IPS-18a (cell line): ENCODE measurements around the gene ANKRD33.

ENCODE experiments used
- H3K27ac ChIP-seq: one replicate; pipeline ENCODE4 v1.5.1; 2013; ENCODE audit warnings: low read length
- H3K27me3 ChIP-seq: one replicate; pipeline ENCODE4 v1.6.1; 2013; ENCODE audit warnings: mild to moderate bottlenecking, low read length; ENCODE audit not compliant: control insufficient read depth, insufficient read depth
- H3K36me3 ChIP-seq: one replicate; pipeline ENCODE4 v1.6.1; 2013; ENCODE audit warnings: low read depth, low read length; ENCODE audit not compliant: control insufficient read depth
- H3K4me1 ChIP-seq: one replicate; pipeline ENCODE4 v1.6.1; 2013; ENCODE audit warnings: low read depth, low read length; ENCODE audit not compliant: control insufficient read depth
- H3K4me3 ChIP-seq: one replicate; pipeline ENCODE4 v1.5.1; 2013; ENCODE audit warnings: low read length
- H3K9ac ChIP-seq: one replicate; pipeline ENCODE4 v1.6.1; 2013; ENCODE audit warnings: mild to moderate bottlenecking, low read length, moderate library complexity
- H3K9me3 ChIP-seq: one replicate; pipeline ENCODE4 v1.6.1; 2013; ENCODE audit warnings: low read depth, low read length; ENCODE audit not compliant: control insufficient read depth

Gene ANKRD33

GRCh38 chr12:51907856-51908425 is 20.0 kb downstream of the ANKRD33 start:
- no peak overlapping the region for H3K9ac ChIP-seq
- H3K4me3 ChIP-seq: no peak overlapping the region
- peaks cover 3% of the 10 kb centered on the region for H3K4me1 ChIP-seq
- no peak overlapping the region for H3K27ac ChIP-seq
- no peaks in the 10 kb centered on the region for H3K9me3 ChIP-seq
- H3K27me3 ChIP-seq: no peaks in the 10 kb centered on the region
- H3K36me3 ChIP-seq: no peaks in the 10 kb centered on the region

GRCh38 chr12:51908876-51909592 is 21.1 kb downstream of the ANKRD33 start:
- H3K27me3 ChIP-seq: no peaks in the 10 kb centered on the region
- peaks cover 3% of the 10 kb centered on the region for H3K4me1 ChIP-seq
- no peak overlapping the region for H3K4me3 ChIP-seq
- no peaks in the 10 kb centered on the region for H3K9me3 ChIP-seq
- H3K9ac ChIP-seq: no peak overlapping the region
- H3K27ac ChIP-seq: no peak overlapping the region
- no peaks in the 10 kb centered on the region for H3K36me3 ChIP-seq

- H3K9me3 ChIP-seq: no peaks in the 10 kb centered on the region
- H3K27me3 ChIP-seq: no peaks in the 10 kb centered on the region
- no peak overlapping the region for H3K4me3 ChIP-seq
- no peaks in the 10 kb centered on the region for H3K36me3 ChIP-seq
- no peak overlapping the region for H3K27ac ChIP-seq
- H3K9ac ChIP-seq: no peak overlapping the region
- peaks cover 3% of the 10 kb centered on the region for H3K4me1 ChIP-seq
Observed at GRCh38 chr12:51910168-51910567, 22.3 kb downstream of the ANKRD33 start.

- Histone ChIP-seq H3K27me3 (no peaks in the 10 kb centered on the region), H3K9me3 (no peaks in the 10 kb centered on the region), H3K4me3 (no peak overlapping the region), H3K27ac (no peak overlapping the region), H3K4me1 (peaks cover 3% of the 10 kb centered on the region), H3K9ac (no peak overlapping the region), H3K36me3 (no peaks in the 10 kb centered on the region)
Observed at GRCh38 chr12:51910691-51911090, 22.8 kb downstream of the ANKRD33 start.

GRCh38 chr12:51911307-51911706 is 23.4 kb downstream of the ANKRD33 start:
- Histone ChIP-seq H3K9me3 (no peaks in the 10 kb centered on the region), H3K4me1 (peaks cover 3% of the 10 kb centered on the region), H3K27ac (no peak overlapping the region), H3K36me3 (no peaks in the 10 kb centered on the region), H3K27me3 (no peaks in the 10 kb centered on the region), H3K4me3 (no peak overlapping the region), H3K9ac (no peak overlapping the region)

GRCh38 chr12:51911788-51912711 is 24.1 kb downstream of the ANKRD33 start:
- H3K4me1 ChIP-seq: peaks cover 3% of the 10 kb centered on the region
- no peaks in the 10 kb centered on the region for H3K36me3 ChIP-seq
- H3K27me3 ChIP-seq: no peaks in the 10 kb centered on the region
- no peaks in the 10 kb centered on the region for H3K9me3 ChIP-seq
- H3K27ac ChIP-seq: no peak overlapping the region
- H3K9ac ChIP-seq: no peak overlapping the region
- H3K4me3 ChIP-seq: no peak overlapping the region

GRCh38 chr12:51913071-51914033 is 25.4 kb downstream of the ANKRD33 start:
- H3K27me3 ChIP-seq: no peaks in the 10 kb centered on the region
- H3K9ac ChIP-seq: no peak overlapping the region
- H3K9me3 ChIP-seq: no peaks in the 10 kb centered on the region
- no peak overlapping the region for H3K4me3 ChIP-seq
- H3K36me3 ChIP-seq: no peaks in the 10 kb centered on the region
- peaks cover 3% of the 10 kb centered on the region for H3K4me1 ChIP-seq
- no peak overlapping the region for H3K27ac ChIP-seq

- H3K4me1 ChIP-seq: peaks cover 3% of the 10 kb centered on the region
- no peaks in the 10 kb centered on the region for H3K27me3 ChIP-seq
- no peaks in the 10 kb centered on the region for H3K36me3 ChIP-seq
- H3K9ac ChIP-seq: no peak overlapping the region
- H3K4me3 ChIP-seq: no peak overlapping the region
- no peak overlapping the region for H3K27ac ChIP-seq
- no peaks in the 10 kb centered on the region for H3K9me3 ChIP-seq
Observed at GRCh38 chr12:51914034-51914923, 26.4 kb downstream of the ANKRD33 start.

- H3K27me3 ChIP-seq: no peaks in the 10 kb centered on the region
- no peak overlapping the region for H3K27ac ChIP-seq
- H3K9me3 ChIP-seq: no peaks in the 10 kb centered on the region
- H3K4me3 ChIP-seq: no peak overlapping the region
- peaks cover 3% of the 10 kb centered on the region for H3K4me1 ChIP-seq
- no peaks in the 10 kb centered on the region for H3K36me3 ChIP-seq
- H3K9ac ChIP-seq: no peak overlapping the region
Observed at GRCh38 chr12:51915003-51915625, 27.2 kb downstream of the ANKRD33 start.

GRCh38 chr12:51915951-51916350 is 28.0 kb downstream of the ANKRD33 start:
- Histone ChIP-seq H3K4me3 (no peak overlapping the region), H3K9ac (no peak overlapping the region), H3K36me3 (no peaks in the 10 kb centered on the region), H3K27me3 (no peaks in the 10 kb centered on the region), H3K27ac (no peak overlapping the region), H3K4me1 (peaks cover 3% of the 10 kb centered on the region), H3K9me3 (no peaks in the 10 kb centered on the region)
